GM12878 (cell line): ENCODE measurements around the gene IL22. TPM values are rescaled to one million over a fixed set of nuclear protein-coding genes. Genes with fewer than 3 reads are reported as not detected.

Experiments used
- ATF3 ChIP-seq: IDR thresholded peaks from 2 replicates; pipeline ENCODE4 v1.6.1; 2011; ENCODE audit warnings: low read depth, mild to moderate bottlenecking, low read length, moderate library complexity, borderline replicate concordance; ENCODE audit errors: extremely low read depth
- ATF7 ChIP-seq: fragments of 450-650 bp; IDR thresholded peaks from 2 replicates; pipeline ENCODE4 v1.6.1; 2016; ENCODE audit warnings: low read depth, mild to moderate bottlenecking
- CEBPB ChIP-seq, 2 experiments: fragments of 150-350 bp in 1 of 2; IDR thresholded peaks; 2 replicates each; pipeline ENCODE4 v1.6.1; 2012 to 2014; ENCODE audit warnings: low read depth in 2 of 2, low read length in 2 of 2, borderline replicate concordance in 1 of 2, inconsistent platforms in 1 of 2
- CREB1 ChIP-seq: IDR thresholded peaks from 2 replicates; pipeline ENCODE4 v1.6.1; 2012; ENCODE audit warnings: low read depth, mild to moderate bottlenecking, inconsistent platforms
- CREM ChIP-seq: IDR thresholded peaks from 2 replicates; pipeline ENCODE4 v1.6.1; 2014; ENCODE audit warnings: antibody characterized with exemption, low read depth
- EED ChIP-seq: sonication (generic); IDR thresholded peaks from 2 replicates; pipeline ENCODE4 v1.6.1; 2016; ENCODE audit warnings: antibody characterized with exemption, low read depth
- HDGF ChIP-seq: fragments of 450-650 bp; IDR thresholded peaks from 2 replicates; pipeline ENCODE4 v1.6.1; 2016; ENCODE audit warnings: antibody characterized with exemption
- IRF4 ChIP-seq: IDR thresholded peaks from 2 replicates; pipeline ENCODE4 v1.6.1; 2011; ENCODE audit warnings: low read depth, low read length
- KDM1A ChIP-seq: fragments of 200-600 bp; sonication (generic); IDR thresholded peaks from 2 replicates; pipeline ENCODE4 v1.6.1; 2016; ENCODE audit warnings: borderline replicate concordance
- RAD51 ChIP-seq: fragments of 450-650 bp; IDR thresholded peaks from 2 replicates; pipeline ENCODE4 v1.6.1; 2016; ENCODE audit warnings: moderate library complexity, mild to moderate bottlenecking, inconsistent platforms
- SMAD1 ChIP-seq: fragments of 450-650 bp; IDR thresholded peaks from 2 replicates; pipeline ENCODE4 v1.6.1; 2018; ENCODE audit warnings: mild to moderate bottlenecking, low read depth; ENCODE audit not compliant: partially characterized antibody
- SRF ChIP-seq, 2 experiments: IDR thresholded peaks; 2 replicates each; pipeline ENCODE4 v1.6.1; 2011; ENCODE audit warnings: low read depth in 2 of 2, low read length in 2 of 2, mild to moderate bottlenecking in 1 of 2, moderate library complexity in 1 of 2
- SUZ12 ChIP-seq: fragments of 200-600 bp; sonication (generic); IDR thresholded peaks from one replicate; pipeline ENCODE4 v1.6.1; 2018; ENCODE audit warnings: antibody characterized with exemption, mild to moderate bottlenecking; ENCODE audit not compliant: unreplicated experiment
- ZNF207 ChIP-seq: fragments of 450-650 bp; IDR thresholded peaks from 2 replicates; pipeline ENCODE4 v1.6.1; 2014; ENCODE audit warnings: antibody characterized with exemption, mild to moderate bottlenecking, borderline replicate concordance
- ZNF592 ChIP-seq: fragments of 450-650 bp; IDR thresholded peaks from 2 replicates; pipeline ENCODE4 v1.6.1; 2017; ENCODE audit warnings: mild to moderate bottlenecking, moderate library complexity
- polyA plus RNA-seq, 11 experiments: library from polyadenylated mRNA; depleted of rRNA in 4 of 11; unstranded in 6 of 11; stranded (reverse) in 5 of 11; fragments of >200 nt; fragmentation: Nextera tagmentation in 4 of 11; fragmentation: Illumina TruSeq in 1 of 11; extraction: Ambion mirVana in 4 of 11; extraction: Trizol in 1 of 11; gene quantifications; 1 replicate in 1 of 11; 2 replicates in 10 of 11; pipeline versions ENCODE4 v1.2.1 to v1.2.3, GENCODE V29; 2011 to 2016; ENCODE audit warnings: inconsistent platforms in 2 of 11, missing spikeins in 2 of 11, low read depth in 1 of 11
- total RNA-seq, 4 experiments: library from RNA; depleted of rRNA in 3 of 4; stranded (reverse); fragments of >200 nt in 3 of 4; fragmentation: Illumina TruSeq in 1 of 4; extraction: Trizol in 1 of 4; gene quantifications; 2 replicates each; pipeline versions ENCODE4 v1.2.1 to v1.2.3, GENCODE V29; 2013 to 2021
- TF ChIP-seq, protein P1 (sequence below): IDR thresholded peaks from 2 replicates; pipeline ENCODE4 v1.6.1; 2011; ENCODE audit warnings: borderline replicate concordance, low read depth, mild to moderate bottlenecking, moderate library complexity, mixed read lengths, low read length; ENCODE audit not compliant: insufficient read depth; ENCODE audit errors: extremely low read length
- TF ChIP-seq, protein P2 (sequence below), 3 experiments: IDR thresholded peaks in 2 of 3; conservative IDR thresholded peaks in 1 of 3; 2 replicates each; pipeline ENCODE4 v1.5.1; 2011; ENCODE audit warnings: low read depth in 3 of 3, low read length in 3 of 3, mild to moderate bottlenecking in 3 of 3, control low read depth in 2 of 3, moderate library complexity in 2 of 3, inconsistent platforms in 1 of 3, mixed read lengths in 1 of 3; ENCODE audit not compliant: control insufficient read depth in 2 of 3, insufficient read depth in 1 of 3; ENCODE audit errors: extremely low read depth in 1 of 3

Gene IL22
- total and polyA plus RNA-seq, 10 of the 15 experiments (the other 5 are each of a cell fraction or from before 2014, with no cell fraction given) = not detected

DNA sequence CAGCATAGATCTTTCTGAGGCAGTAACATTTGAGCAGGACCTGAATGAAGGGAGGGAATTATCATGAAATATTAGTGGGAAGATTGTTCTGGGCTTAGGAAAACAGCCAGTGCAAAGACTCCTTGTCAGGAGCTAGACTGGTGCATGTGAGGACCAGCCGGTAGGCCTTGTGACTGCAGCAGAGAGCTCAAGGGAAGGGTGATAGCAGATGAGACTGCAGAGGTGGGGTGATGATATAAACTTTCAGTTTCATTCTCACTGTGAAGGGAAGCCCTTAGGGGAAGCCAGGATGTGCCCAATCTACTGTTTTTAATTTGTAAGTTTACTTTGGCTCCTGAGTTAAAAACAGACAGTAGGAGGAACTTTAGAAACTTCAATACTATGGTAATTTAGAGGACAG, 12.4 kb downstream of the IL22 start (continued):
- TF ChIP-seq ZNF592 (no peak), SMAD1 (no peak), KDM1A (no peak), CREB1 (no peak), SRF (IDR thresholded peaks at IDR 0.05; ENCODE audit: low read depth in 2 of 2, low read length in 2 of 2) (0 out of 4 replicates have a peak, but pooled peaks of 1 of the 2 experiments have one; percentile 16), EED (peak; percentile 64), IRF4 (peak; percentile 53; the same call in 1 of the 2 replicates), CREM (peak; percentile 61; the same call in 1 of the 2 replicates), HDGF (0 out of 2 replicates have a peak, but pooled peaks have one; percentile 47), CEBPB (IDR thresholded peaks at IDR 0.05; ENCODE audit: borderline replicate concordance in 1 of 2, low read depth in 2 of 2, low read length in 2 of 2) (no peak), SUZ12 (no peak), ATF7 (peak; percentile 81), ZNF207 (no peak), RAD51 (peak; percentile 65; the same call in 1 of the 2 replicates), ATF3 (no peak)
- TF ChIP-seq, protein P1, sequence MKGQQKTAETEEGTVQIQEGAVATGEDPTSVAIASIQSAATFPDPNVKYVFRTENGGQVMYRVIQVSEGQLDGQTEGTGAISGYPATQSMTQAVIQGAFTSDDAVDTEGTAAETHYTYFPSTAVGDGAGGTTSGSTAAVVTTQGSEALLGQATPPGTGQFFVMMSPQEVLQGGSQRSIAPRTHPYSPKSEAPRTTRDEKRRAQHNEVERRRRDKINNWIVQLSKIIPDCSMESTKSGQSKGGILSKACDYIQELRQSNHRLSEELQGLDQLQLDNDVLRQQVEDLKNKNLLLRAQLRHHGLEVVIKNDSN = no peak
- TF ChIP-seq, protein P2, sequence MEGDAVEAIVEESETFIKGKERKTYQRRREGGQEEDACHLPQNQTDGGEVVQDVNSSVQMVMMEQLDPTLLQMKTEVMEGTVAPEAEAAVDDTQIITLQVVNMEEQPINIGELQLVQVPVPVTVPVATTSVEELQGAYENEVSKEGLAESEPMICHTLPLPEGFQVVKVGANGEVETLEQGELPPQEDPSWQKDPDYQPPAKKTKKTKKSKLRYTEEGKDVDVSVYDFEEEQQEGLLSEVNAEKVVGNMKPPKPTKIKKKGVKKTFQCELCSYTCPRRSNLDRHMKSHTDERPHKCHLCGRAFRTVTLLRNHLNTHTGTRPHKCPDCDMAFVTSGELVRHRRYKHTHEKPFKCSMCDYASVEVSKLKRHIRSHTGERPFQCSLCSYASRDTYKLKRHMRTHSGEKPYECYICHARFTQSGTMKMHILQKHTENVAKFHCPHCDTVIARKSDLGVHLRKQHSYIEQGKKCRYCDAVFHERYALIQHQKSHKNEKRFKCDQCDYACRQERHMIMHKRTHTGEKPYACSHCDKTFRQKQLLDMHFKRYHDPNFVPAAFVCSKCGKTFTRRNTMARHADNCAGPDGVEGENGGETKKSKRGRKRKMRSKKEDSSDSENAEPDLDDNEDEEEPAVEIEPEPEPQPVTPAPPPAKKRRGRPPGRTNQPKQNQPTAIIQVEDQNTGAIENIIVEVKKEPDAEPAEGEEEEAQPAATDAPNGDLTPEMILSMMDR (IDR thresholded peaks at IDR 0.05 in 2 of 3, conservative IDR thresholded peaks at IDR 0.05 in 1 of 3; ENCODE audit: control insufficient read depth in 2 of 3, extremely low read depth in 1 of 3, insufficient read depth in 1 of 3, low read depth in 3 of 3, low read length in 3 of 3) = 0 out of 6 replicates have a peak, but pooled peaks of 1 of the 3 experiments have one; percentile 8
